Brain microvascular endothelial cell (primary cell): Measurements from ENCODE around the gene CTBP2.

Source experiments
- DNase-seq: peaks from one replicate; pipeline ENCODE4 v3.0.0-alpha.2; 2020
- H3K27ac ChIP-seq: fragments of 250-450 bp; sonication (Bioruptor Pico); 2 replicates; pipeline ENCODE4 v1.5.1; 2020; ENCODE audit warnings: mild to moderate bottlenecking, moderate library complexity
- H3K27me3 ChIP-seq: fragments of 250-450 bp; sonication (Bioruptor Pico); replicated peaks from 2 replicates; pipeline ENCODE4 v1.5.1; 2020; ENCODE audit warnings: mild to moderate bottlenecking
- H3K36me3 ChIP-seq: fragments of 250-450 bp; sonication (Bioruptor Pico); replicated peaks from 2 replicates; pipeline ENCODE4 v1.5.1; 2020; ENCODE audit warnings: mild to moderate bottlenecking
- H3K4me3 ChIP-seq: 2 replicates; pipeline ENCODE4 v1.5.1; 2011; ENCODE audit warnings: low read depth, mild to moderate bottlenecking, control low read depth, low read length, moderate library complexity
- CTCF ChIP-seq: IDR thresholded peaks from 2 replicates; pipeline ENCODE4 v1.5.1; 2011; ENCODE audit warnings: low read depth, mild to moderate bottlenecking, moderate library complexity, low read length, control low read depth, inconsistent platforms; ENCODE audit errors: missing control alignments
- in situ Hi-C: cut with HindIII; loops from 2 replicates; pipeline ENCODE4 v1.10.0; 2017; ENCODE audit warnings: low sequenced_read_pairs, low pct_ligation_motif_present

The CTBP2 gene

GRCh38 chr10:124963866-124964720, 196.3 kb downstream of the CTBP2 start:
- no peak for DNase-seq
- no peak overlapping the region for H3K27ac ChIP-seq
- in situ Hi-C loops, result no loop called here
- H3K4me3 ChIP-seq, result no peak overlapping the region
- H3K36me3 ChIP-seq, result no peaks in the 10 kb centered on the region
- no peaks in the 10 kb centered on the region for H3K27me3 ChIP-seq
- TF ChIP-seq CTCF, result no peak

- in situ Hi-C loops, result no loop called here
- H3K4me3 ChIP-seq, result no peak overlapping the region
- TF ChIP-seq CTCF, result no peak
- H3K27ac ChIP-seq, result peak overlapping the region; percentile 48
- H3K36me3 ChIP-seq, result no peaks in the 10 kb centered on the region
- DNase-seq, result peak; percentile 62
- H3K27me3 ChIP-seq, result no peaks in the 10 kb centered on the region
Observed at GRCh38 chr10:124962421-124962820, 197.9 kb downstream of the CTBP2 start.

- Histone ChIP-seq H3K36me3 (no peaks in the 10 kb centered on the region), H3K27me3 (no peaks in the 10 kb centered on the region), H3K4me3 (no peak overlapping the region), H3K27ac (peak overlapping the region; percentile 15)
- TF ChIP-seq CTCF, result no peak
- in situ Hi-C loops, result no loop called here
- DNase-seq, result no peak
Observed at GRCh38 chr10:124961248-124961570, 199.2 kb downstream of the CTBP2 start.

- H3K27me3 ChIP-seq, result no peaks in the 10 kb centered on the region
- no peak overlapping the region for H3K27ac ChIP-seq
- no peaks in the 10 kb centered on the region for H3K36me3 ChIP-seq
- H3K4me3 ChIP-seq, result no peak overlapping the region
- in situ Hi-C loops, result no loop called here
- no peak for TF ChIP-seq CTCF
- no peak for DNase-seq
Observed at GRCh38 chr10:124959564-124959963, 200.8 kb downstream of the CTBP2 start.

GRCh38 chr10:124957404-124957947, 202.9 kb downstream of the CTBP2 start:
- no peak for TF ChIP-seq CTCF
- DNase-seq, result no peak
- Histone ChIP-seq H3K27me3 (no peaks in the 10 kb centered on the region), H3K27ac (no peak overlapping the region), H3K36me3 (no peaks in the 10 kb centered on the region), H3K4me3 (no peak overlapping the region)
- in situ Hi-C loops, result no loop called here
